Hematopoietic multipotent progenitor cell treated with erythropoietin and hydrocortisone succinate and interleukin-3 and kit ligand, for 15 days (in vitro differentiated cells): ENCODE measurements around the gene ATP6V0B.
A peak's percentile ranks its signal among the peaks of the same experiment; 100 is the strongest.

Source experiments
- DNase-seq: peaks from one replicate; pipeline ENCODE4 v3.0.0-alpha.2; 2015; ENCODE audit warnings: low spot score

ATP6V0B gene

DNA sequence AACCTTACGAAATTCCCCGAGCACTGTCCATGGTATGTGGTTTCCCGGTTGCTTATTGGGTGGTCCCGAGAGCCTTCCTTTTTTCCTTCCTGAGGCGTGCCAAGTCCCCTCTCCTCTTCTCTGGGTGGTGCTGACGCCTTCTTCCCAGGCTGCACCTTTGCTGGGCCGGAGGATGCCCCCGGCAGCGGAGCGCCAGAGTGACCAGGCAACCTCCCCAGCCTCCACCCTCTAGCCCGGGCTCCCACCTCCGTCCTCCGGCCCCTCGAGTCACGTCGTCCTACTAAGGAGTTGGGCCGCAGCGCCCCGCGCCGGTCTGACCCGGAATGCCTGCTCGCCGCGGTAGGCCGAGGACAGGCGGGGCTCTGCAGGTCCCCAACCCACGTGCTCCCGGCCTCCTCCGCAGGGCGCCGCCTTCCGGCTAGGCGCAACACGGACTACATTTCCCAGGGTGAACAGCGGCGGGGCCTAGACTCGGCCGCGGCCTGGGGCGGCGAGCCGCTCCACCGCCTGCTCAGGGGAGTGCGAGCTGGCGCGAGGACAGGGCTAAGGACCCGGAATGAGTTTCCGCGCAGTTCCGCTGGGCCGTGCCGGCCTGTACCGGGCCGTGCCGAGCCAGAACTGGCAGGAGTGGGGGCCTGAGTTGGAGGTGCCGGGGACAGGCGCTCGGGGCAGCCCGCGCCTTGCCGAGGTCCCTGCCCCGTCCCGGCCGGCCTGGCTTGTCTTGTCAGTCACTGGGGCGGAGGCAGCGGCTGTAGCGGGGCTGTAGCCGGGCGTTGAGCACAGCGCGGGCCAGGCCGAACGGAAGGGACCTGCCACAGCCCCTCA is 28.3 kb upstream of the ATP6V0B start, which contains the start of gene IPO13:
Gene IPO13 (plus strand): TSS at position 715 of the 825 bp plus-strand sequence. CDS start 651 bp downstream, outside the sequence.
- DNase-seq: peak; percentile 96

DNA sequence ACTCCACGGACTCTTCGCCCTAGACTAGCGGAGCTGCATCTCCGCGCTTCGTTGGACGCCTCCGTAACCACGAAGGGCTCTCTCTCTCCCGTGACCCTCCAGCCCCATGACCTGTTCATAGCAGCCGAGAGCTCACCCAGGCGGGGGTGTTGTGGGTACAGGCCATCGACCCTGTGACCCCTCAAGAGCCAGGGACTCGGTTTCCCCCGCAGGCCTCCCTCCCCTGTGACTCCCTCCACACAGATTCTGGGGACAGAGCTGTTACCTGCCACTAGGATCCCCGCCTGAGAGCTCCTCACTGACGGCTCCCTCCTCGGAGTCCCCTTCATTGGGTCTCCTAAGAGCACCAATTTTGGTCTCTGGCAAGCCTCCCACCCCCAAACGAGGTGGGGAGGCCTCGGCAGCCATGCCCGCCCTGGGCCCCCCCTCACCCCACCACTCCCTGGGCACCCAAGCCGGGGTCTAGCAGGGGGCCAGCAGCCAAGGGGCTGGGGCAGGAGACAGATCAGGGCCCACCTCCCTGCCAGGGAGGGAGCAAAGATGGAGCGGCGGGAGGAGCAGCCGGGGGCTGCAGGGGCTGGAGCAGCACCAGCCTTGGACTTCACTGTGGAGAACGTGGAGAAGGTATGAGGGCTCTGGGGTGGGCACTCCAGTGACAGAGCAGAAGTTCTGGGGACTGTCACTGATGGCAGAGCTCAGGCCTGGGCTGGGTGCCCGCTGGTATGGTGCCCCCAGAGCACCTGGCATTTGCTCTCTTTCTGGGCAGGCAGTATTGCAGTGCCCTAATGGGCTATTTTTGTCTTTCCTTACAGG is 27.5 kb upstream of the ATP6V0B start:
- no peak for DNase-seq

DNA sequence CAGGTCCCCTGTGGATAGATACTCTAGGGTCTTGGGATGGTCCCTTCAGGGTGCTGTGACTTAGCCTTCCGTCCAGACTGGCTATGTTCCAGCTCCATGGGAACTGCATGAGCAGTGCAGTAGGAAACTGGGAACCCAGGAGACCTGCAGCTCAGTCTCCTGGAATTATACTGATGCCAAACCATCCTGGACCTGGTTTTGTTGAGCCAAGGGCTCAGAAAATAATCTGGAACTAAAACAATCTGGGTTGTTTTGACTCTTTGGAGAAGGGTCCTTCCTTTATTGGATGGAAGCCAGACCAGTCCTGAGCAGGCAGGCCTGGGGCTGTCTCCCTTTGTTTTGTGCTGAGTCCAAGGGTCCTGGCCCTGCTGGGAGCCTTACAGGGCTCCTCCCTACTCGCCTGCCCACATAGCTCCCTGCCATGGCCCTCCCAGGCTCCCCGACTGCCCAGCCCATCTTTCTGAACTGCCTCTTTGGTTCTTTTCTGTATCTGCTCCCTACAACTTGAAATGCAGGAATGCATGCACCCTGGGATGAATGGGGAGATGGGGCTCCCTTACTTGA is 26.8 kb upstream of the ATP6V0B start:
- no peak for DNase-seq

DNA sequence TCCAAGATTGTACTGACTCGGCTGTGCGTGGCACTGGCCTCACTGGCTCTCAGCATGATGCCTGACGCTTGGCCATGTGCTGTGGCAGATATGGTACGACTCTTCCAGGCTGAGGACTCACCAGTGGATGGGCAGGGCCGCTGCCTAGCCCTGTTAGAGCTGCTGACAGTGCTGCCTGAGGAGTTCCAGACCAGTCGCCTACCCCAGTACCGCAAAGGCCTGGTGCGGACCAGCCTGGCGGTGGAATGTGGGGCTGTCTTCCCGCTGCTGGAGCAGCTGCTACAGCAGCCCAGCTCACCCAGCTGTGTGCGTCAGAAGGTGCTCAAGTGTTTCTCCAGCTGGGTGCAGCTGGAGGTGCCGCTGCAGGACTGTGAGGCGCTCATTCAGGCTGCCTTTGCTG is 25.1 kb upstream of the ATP6V0B start:
- DNase-seq: no peak

DNA sequence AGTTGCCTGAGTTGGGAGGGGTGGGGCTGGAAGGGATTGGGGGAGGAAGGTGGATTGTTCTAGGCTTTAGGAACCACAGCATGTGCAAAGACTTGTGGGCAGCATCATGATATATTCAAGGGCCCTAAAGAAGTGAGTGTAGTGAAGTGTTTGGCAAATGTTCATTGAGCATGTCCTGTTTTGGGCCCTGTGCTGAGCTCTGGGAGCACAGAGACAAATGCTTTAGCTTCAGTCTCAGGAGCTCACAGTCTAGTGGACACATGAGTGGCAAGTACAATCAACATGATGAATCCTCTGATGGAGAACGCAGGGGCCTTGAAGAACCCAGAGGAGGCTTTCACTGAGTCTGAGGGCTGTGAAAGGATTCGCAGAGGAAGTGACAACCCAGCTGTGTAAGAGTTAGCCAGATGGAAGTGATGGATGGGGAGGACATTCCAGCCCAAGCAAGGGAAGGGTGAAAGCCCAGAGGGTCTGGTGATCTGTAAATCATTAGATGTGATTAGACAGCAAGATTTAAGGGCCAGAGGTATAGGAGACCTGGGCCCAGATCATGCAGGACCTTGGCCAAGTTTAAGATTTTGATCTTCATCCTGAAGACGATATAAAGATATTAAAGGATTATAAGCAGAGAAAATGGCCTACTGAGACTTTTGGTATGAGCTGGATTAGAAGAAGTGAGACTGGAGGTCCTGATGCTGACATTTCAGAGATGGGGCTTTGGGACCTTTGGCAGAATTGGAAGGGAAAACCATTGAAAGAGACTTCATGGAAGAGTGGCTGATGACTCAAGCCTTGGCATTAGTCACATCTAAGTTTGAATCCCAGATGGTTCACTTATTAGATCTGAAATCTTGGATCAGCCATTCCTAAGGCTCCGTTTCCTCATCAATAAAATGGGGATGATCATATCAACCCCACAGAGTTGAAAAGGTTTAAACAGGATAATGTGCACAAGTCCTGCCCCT is 23.5 kb upstream of the ATP6V0B start:
- no peak for DNase-seq

DNA sequence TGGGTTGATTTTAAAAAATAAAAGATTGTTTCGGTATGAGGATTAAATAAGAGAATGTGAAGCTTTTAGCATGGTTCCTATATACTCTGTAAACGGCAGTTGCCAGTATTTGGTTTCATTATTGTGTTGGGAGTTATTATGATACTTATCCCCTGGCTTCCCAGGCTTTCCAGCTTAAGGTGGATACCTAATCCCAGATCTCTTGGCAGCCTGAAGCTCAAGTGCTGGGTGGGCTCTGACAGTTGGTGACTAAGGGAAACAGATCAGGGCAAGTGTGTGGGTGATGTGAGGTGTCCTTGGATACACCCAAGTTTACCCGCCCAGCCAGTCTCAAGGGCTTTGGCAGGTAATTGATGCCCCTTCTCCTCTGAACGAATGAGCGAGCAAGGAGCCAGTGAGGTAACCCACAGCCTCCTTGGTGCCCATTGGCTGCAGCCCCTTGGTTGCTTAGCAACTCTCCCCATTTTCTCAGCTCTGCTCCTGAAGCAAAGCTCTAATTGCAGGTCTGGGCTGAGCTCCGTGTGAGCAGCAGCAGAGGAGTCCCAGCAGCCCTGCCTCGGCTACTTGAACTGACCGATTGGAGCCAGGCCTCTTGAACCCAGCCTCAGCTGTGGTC is 21.9 kb upstream of the ATP6V0B start:
- peak; percentile 34 for DNase-seq

DNA sequence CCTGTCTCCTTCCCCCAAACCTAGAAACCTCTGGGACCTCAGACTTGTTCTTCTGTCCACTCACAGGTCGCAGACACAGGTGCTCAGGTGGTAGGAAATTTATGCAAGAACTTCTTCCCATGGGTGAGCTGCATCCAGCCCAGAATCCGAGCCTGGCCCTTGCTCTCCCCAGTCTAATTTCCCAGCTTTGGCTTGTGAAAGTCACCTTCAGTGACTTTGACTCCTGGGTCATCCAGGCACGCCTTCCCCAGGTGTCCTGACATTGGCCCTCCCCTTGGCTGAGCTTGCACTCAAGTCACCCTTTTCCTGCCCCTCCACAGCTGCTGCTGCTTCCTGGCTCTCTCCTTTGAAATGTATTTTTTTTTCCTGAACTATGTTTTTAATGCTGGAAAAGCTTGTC is 21.4 kb upstream of the ATP6V0B start:
- DNase-seq: no peak

- no peak for DNase-seq
Observed at GRCh38 chr1:43954036-43954435, 20.7 kb upstream of the ATP6V0B start.

DNA sequence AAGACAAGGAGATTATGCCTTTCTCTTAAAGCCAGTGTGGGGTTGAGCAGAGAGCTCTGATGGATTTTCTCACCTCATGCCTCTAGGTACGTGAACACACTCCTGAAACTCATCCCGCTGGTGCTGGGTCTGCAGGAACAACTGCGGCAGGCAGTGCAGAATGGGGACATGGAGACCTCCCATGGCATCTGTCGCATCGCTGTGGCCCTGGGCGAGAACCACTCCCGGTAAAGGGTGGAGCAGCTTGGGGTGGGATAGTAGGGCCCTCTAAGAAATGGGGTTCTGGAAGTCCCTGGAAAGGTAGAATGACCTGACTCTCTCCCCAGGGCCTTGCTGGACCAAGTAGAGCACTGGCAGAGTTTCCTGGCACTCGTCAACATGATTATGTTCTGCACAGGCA is 18.5 kb upstream of the ATP6V0B start:
- DNase-seq: no peak

DNA sequence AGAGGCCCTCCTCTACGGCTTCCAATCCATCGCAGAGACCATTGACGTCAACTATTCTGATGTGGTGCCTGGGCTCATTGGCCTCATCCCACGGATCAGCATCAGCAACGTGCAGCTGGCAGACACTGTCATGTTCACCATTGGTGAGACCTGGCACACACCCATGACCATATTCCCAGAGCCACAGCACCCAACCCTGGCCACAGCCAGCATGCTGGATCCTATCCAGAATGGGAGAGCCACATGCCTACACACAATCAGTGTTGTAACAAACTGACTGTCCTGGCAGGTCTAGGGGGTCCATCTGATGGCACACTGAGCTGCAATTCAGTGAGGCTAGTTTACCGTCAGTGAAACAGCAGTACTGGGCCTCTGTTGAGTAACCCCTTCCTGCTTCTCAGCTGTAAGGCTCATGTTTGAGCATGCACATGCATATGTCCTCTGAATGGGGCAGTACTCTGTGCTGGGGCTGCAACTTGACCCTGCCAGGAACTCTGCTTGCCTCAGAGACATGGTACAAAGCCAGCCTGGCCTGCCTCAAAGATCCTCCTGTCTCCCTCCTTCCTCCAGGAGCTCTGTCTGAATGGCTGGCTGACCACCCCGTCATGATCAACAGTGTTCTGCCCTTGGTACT is 17.2 kb upstream of the ATP6V0B start:
- no peak for DNase-seq

DNA sequence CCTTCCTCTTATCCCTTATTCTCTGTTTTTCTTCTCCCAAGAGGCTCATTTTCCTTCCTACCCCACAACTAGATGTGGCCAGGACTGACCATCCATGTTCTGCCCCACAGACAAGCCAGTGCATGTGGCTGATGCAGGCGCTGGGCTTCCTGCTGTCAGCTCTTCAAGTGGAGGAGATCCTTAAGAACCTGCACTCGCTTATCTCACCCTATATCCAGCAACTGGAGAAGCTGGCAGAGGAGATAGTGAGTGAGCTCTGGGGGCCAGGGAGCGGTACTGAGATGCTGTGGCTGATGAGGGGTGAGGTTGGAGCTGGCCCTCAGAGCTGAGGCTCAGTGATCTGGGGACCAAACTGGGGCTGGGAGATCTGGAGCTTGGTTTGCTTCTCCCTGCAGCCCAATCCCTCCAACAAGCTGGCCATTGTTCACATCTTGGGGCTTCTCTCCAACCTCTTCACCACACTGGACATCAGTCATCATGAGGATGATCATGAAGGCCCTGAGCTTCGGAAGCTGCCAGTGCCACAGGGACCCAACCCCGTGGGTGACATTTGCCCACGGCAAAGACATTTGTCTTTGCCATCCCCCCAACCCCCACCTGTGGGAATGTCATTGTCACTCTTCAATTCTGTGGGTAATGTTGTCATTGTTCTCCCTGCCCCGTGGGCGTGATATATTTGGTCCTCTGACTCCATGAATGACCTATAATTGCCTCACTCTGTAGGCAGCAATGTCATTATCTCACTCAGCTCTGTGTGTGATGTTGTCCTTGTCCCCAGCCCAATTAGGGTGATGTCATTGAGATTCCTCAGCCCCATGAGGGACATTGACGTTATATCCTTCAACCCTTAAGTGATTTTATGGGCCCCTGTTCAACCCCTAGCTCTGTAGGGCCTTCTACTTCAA is 16.2 kb upstream of the ATP6V0B start:
- peak; percentile 38 for DNase-seq

DNA sequence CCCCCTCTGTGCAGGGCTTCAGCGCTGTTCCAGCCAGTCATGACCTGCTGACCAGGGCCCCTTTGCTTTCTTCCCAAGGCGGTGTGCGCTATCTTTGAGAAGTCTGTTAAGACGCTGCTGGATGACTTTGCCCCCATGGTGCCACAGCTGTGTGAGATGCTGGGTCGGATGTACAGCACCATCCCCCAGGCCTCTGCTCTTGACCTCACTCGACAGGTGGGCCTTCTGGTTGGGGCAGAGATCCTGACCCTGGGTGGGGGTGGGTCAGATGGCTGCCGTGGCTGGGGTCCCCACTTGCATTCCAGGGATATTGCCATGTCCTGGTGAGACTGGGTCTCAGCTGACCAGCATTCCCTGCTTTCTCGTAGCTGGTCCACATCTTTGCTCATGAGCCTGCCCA is 14.0 kb upstream of the ATP6V0B start:
- no peak for DNase-seq

GRCh38 chr1:43961692-43962091 is 13.1 kb upstream of the ATP6V0B start:
- DNase-seq: no peak

GRCh38 chr1:43962324-43962723 is 12.4 kb upstream of the ATP6V0B start:
- DNase-seq: no peak

DNA sequence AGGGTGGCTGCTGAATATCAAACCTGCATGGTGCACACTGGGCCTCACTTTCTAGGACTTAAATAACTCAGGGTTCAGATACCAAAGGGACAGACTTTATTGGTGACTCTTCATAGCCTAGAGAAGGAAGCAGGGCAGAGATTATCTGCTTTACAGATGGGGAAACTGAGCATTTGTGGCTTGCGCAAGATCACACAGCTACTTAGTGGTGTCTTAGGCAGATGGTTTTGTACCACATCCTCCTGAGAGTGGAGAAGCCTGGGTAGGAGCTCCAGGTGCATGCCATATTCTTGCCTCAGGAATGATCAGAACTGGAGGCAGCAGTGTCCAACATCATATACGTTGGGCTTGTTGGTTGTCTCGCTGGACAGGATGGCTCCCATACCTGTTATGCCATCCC is 11.8 kb upstream of the ATP6V0B start:
- DNase-seq: no peak

DNA sequence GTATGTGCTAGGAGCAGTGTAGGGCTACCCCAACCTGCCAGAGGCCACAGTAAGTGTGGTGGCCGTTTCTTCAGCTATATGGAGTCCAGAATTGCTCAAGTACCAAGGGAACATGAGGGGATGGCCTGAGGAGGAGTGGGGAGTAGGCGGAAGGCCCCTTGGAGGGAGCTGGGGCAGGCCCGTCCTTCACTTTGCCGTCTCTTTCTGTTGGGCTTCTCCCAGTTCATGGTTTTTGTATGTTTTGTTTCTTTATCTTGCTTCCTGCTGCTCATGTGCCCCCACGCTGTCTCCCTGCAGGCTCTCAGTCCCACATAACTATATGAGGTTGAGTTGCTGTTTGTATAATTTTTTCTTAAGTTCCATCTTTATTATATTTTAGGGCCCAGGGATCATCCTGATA is 10.9 kb upstream of the ATP6V0B start:
- DNase-seq: no peak

DNA sequence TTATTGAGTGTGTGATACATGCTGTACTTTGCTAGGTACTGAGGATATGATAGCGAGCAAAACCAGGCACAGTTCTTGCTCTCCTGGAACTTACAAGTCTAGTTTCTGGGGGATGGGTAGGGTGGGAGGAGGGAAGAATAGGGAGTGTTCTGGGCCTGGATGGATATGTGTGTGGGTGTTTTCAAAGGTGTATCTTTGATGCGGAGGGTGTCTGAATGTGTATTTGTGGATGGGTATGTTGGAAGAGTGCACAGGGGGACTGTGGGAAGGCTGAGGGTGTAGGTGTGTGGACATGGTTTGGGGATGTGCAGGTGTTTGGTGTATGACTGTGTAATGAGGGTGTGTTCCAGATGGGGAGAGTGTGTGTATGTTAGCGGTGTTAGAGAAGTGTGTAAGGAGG is 9.4 kb upstream of the ATP6V0B start:
- DNase-seq: no peak

DNA sequence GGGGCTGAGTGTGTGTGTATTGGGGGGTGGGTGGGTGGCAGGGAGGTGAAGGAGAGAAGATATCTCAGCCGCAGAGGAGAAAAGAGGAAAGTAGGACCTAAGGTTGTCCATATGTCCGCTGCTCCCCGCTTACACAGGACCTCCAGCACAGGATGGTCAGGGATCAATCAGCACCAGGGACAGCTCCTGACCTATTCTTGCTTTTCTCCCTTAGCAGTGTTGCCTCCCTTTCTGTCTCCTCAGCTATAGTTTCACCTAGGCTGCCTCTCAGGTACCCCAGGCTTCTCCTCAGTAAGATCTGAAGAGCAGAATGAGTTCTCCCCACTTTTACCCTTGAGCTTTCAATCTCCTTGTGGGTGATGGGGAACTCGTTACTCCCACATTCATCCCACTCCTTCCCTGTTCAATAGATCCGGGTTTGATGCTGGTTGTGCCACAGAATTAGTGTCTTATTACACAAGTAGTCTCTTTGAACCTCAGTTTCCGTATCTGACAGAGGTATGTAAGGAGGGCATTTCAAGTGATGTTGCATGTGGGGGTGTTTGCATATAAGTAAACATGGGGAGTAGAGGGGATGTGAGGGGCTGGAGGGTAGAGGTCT is 6.3 kb upstream of the ATP6V0B start:
- peak; percentile 28 for DNase-seq

- no peak for DNase-seq
Observed at GRCh38 chr1:43969416-43969745, 5.4 kb upstream of the ATP6V0B start.
